Endothelial cell (in vitro differentiated cells): ENCODE measurements around the gene LTA. TPM values are rescaled to one million over a fixed set of nuclear protein-coding genes. Genes with fewer than 3 reads are reported as not detected.

Experiments used
- DNase-seq: peaks from one replicate; pipeline ENCODE4 v3.0.0; 2021; ENCODE audit warnings: low spot score
- H3K27ac Mint-ChIP-seq: one replicate; pipeline ENCODE4 v1.8.0; 2021; ENCODE audit warnings: mixed read lengths, inconsistent platforms; ENCODE audit not compliant: unreplicated experiment
- H3K27me3 Mint-ChIP-seq: one replicate; pipeline ENCODE4 v1.8.0; 2021; ENCODE audit warnings: mild to moderate bottlenecking, moderate library complexity, mixed read lengths, inconsistent platforms; ENCODE audit not compliant: unreplicated experiment
- H3K36me3 Mint-ChIP-seq: one replicate; pipeline ENCODE4 v1.8.0; 2021; ENCODE audit warnings: mild to moderate bottlenecking, low read depth, mixed read lengths, inconsistent platforms; ENCODE audit not compliant: unreplicated experiment
- H3K4me1 Mint-ChIP-seq: one replicate; pipeline ENCODE4 v1.8.0; 2021; ENCODE audit warnings: mild to moderate bottlenecking, mixed read lengths, inconsistent platforms; ENCODE audit not compliant: unreplicated experiment
- H3K4me3 Mint-ChIP-seq: one replicate; pipeline ENCODE4 v1.8.0; 2021; ENCODE audit warnings: mild to moderate bottlenecking, mixed read lengths, inconsistent platforms; ENCODE audit not compliant: unreplicated experiment
- H3K9me3 Mint-ChIP-seq: one replicate; pipeline ENCODE4 v1.8.0; 2021; ENCODE audit warnings: mixed read lengths, inconsistent platforms; ENCODE audit not compliant: unreplicated experiment
- CTCF ChIP-seq: fragments of 200-600 bp; sonication (generic); IDR thresholded peaks from one replicate; pipeline ENCODE4 v1.5.0; 2021; ENCODE audit warnings: antibody characterized with exemption; ENCODE audit not compliant: unreplicated experiment
- total RNA-seq: library from RNA; stranded (reverse); fragmentation: NEBNext Ultra II Directional; extraction: Animal tissue kit (Norgen Biotek cat#: 25700); gene quantifications from one replicate; pipeline ENCODE4 v1.2.1, GENCODE V29; 2021; ENCODE audit not compliant: unreplicated experiment

The LTA gene
- total RNA-seq, 1 donor from 2014 or later, result not detected

GRCh38 chr6:31559958-31560696, 12.0 kb upstream of the LTA start:
- peak overlapping the region; percentile 61 for H3K4me3 Mint-ChIP-seq
- DNase-seq, result peak; percentile 68
- H3K9me3 Mint-ChIP-seq, result no peaks in the 10 kb centered on the region
- H3K27me3 Mint-ChIP-seq, result peaks cover 10% of the 10 kb centered on the region
- TF ChIP-seq CTCF, result no peak
- H3K27ac Mint-ChIP-seq, result peak overlapping the region; percentile 92
- H3K4me1 Mint-ChIP-seq, result peaks cover 31% of the 10 kb centered on the region
- peaks cover 20% of the 10 kb centered on the region for H3K36me3 Mint-ChIP-seq

GRCh38 chr6:31560697-31561058, 11.4 kb upstream of the LTA start:
- H3K27me3 Mint-ChIP-seq, result peaks cover 10% of the 10 kb centered on the region
- H3K4me1 Mint-ChIP-seq, result peaks cover 31% of the 10 kb centered on the region
- H3K27ac Mint-ChIP-seq, result peak overlapping the region; percentile 92
- no peak for DNase-seq
- no peaks in the 10 kb centered on the region for H3K9me3 Mint-ChIP-seq
- H3K36me3 Mint-ChIP-seq, result peaks cover 20% of the 10 kb centered on the region
- TF ChIP-seq CTCF, result no peak
- H3K4me3 Mint-ChIP-seq, result peak overlapping the region; percentile 61

GRCh38 chr6:31567531-31568370, 4.3 kb upstream of the LTA start:
- Mint-ChIP-seq H3K27me3 (peaks cover 11% of the 10 kb centered on the region), H3K9me3 (no peaks in the 10 kb centered on the region), H3K27ac (no peak overlapping the region), H3K4me1 (peaks cover 3% of the 10 kb centered on the region), H3K36me3 (no peaks in the 10 kb centered on the region), H3K4me3 (no peak overlapping the region)
- no peak for DNase-seq
- no peak for TF ChIP-seq CTCF

- H3K27ac Mint-ChIP-seq, result no peak overlapping the region
- no peaks in the 10 kb centered on the region for H3K9me3 Mint-ChIP-seq
- H3K36me3 Mint-ChIP-seq, result no peaks in the 10 kb centered on the region
- no peak for TF ChIP-seq CTCF
- no peak for DNase-seq
- H3K4me3 Mint-ChIP-seq, result no peak overlapping the region
- peaks cover 3% of the 10 kb centered on the region for H3K4me1 Mint-ChIP-seq
- peaks cover 11% of the 10 kb centered on the region for H3K27me3 Mint-ChIP-seq
Measured at GRCh38 chr6:31568537-31568961, 3.5 kb upstream of the LTA start.
